Measurements from ENCODE around the gene STARD13.
A peak's percentile ranks its signal among the peaks of the same experiment; 100 is the strongest.

The STARD13 gene

GRCh38 chr13:33285420-33286124 lies at the start of gene STARD13:
TSS of gene STARD13 (minus strand) at chr13:33285755. CDS start at chr13:33285638, 117 bp downstream.
- DNase-seq, result peak; percentile 85

- no peak for DNase-seq
Measured at GRCh38 chr13:33334831-33335230, 49.3 kb upstream of the STARD13 start.

GRCh38 chr13:33331962-33332361 lies 46.4 kb upstream of the STARD13 start:
- DNase-seq, result no peak

- DNase-seq, result no peak
Measured at GRCh38 chr13:33330483-33330882, 44.9 kb upstream of the STARD13 start.

- DNase-seq, result no peak
Measured at GRCh38 chr13:33328701-33329100, 43.1 kb upstream of the STARD13 start.

GRCh38 chr13:33326723-33327122 lies 41.2 kb upstream of the STARD13 start:
- DNase-seq, result no peak

GRCh38 chr13:33326246-33326645 lies 40.7 kb upstream of the STARD13 start:
- no peak for DNase-seq

- DNase-seq, result no peak
Measured at GRCh38 chr13:33323801-33324510, 38.4 kb upstream of the STARD13 start.

GRCh38 chr13:33322965-33323668 lies 37.6 kb upstream of the STARD13 start:
- DNase-seq, result no peak

GRCh38 chr13:33322543-33322809 lies 36.9 kb upstream of the STARD13 start:
- DNase-seq, result no peak

- DNase-seq, result no peak
Measured at GRCh38 chr13:33321686-33322542, 36.4 kb upstream of the STARD13 start.

- DNase-seq, result no peak
Measured at GRCh38 chr13:33319859-33320258, 34.3 kb upstream of the STARD13 start.

GRCh38 chr13:33318744-33319143 lies 33.2 kb upstream of the STARD13 start:
- no peak for DNase-seq

GRCh38 chr13:33318037-33318436 lies 32.5 kb upstream of the STARD13 start:
- no peak for DNase-seq

- no peak for DNase-seq
Measured at GRCh38 chr13:33316890-33317289, 31.3 kb upstream of the STARD13 start.

GRCh38 chr13:33313504-33313903 lies 27.9 kb upstream of the STARD13 start:
- no peak for DNase-seq

GRCh38 chr13:33312861-33313212 lies 27.3 kb upstream of the STARD13 start:
- no peak for DNase-seq

- DNase-seq, result no peak
Measured at GRCh38 chr13:33312150-33312860, 26.8 kb upstream of the STARD13 start.

- DNase-seq, result no peak
Measured at GRCh38 chr13:33311040-33311439, 25.5 kb upstream of the STARD13 start.

GRCh38 chr13:33310245-33311038 lies 24.9 kb upstream of the STARD13 start:
- no peak for DNase-seq

- no peak for DNase-seq
Measured at GRCh38 chr13:33308863-33309262, 23.3 kb upstream of the STARD13 start.

- DNase-seq, result no peak
Measured at GRCh38 chr13:33307843-33308242, 22.3 kb upstream of the STARD13 start.
